Measurements from ENCODE around the gene PCYT2. TPM values are rescaled to one million over a fixed set of nuclear protein-coding genes. Genes with fewer than 3 reads are reported as not detected.

PCYT2 gene
- polyA plus RNA-seq, 1 donor: 11.5 TPM

DNA sequence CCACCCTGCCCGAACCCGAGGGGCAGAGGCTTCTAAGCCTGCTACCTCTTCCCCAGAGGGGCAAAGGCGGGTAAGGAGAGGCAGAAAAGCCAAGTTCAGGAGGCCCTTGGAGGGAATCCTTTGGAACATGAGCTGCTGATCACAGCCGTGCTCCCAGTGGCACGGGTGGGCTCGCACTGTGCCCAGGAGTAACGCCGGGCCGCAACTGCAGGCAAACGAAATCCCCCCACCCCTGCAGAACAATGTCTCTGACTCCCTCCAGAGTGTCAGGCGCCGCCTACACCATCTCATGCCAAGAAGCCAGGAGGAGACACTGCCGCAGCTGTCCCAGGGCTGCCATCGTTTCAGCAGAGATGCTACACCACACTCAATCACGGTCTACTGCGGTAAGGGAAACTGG lies 59.8 kb downstream of the PCYT2 start:
- no peak for DNase-seq

Other genes starting within 250 kb of the PCYT2 start
- gene OXLD1, start 244.8 kb downstream of the PCYT2 start, polyA plus RNA-seq (ENCODE audit: insufficient read length): 12.0 TPM
- gene CCDC137, start 244.7 kb downstream of the PCYT2 start, polyA plus RNA-seq (ENCODE audit: insufficient read length): 16.8 TPM
- gene ARL16, start 227.6 kb downstream of the PCYT2 start, polyA plus RNA-seq (ENCODE audit: insufficient read length): 24.4 TPM
- gene HGS, start 227.4 kb downstream of the PCYT2 start, polyA plus RNA-seq (ENCODE audit: insufficient read length): 59.1 TPM
- 55.2 TPM for gene MRPL12, start 208.0 kb downstream of the PCYT2 start, polyA plus RNA-seq (ENCODE audit: insufficient read length)
- gene SLC25A10, start 199.1 kb downstream of the PCYT2 start, polyA plus RNA-seq (ENCODE audit: insufficient read length): 5.3 TPM
- not detected for gene GCGR, start 107.2 kb downstream of the PCYT2 start, polyA plus RNA-seq (ENCODE audit: insufficient read length)
- gene MCRIP1, start 78.1 kb downstream of the PCYT2 start, polyA plus RNA-seq (ENCODE audit: insufficient read length): 135 TPM
- 52.6 TPM for gene PPP1R27, start 76.3 kb downstream of the PCYT2 start, polyA plus RNA-seq (ENCODE audit: insufficient read length)
- 366 TPM for gene P4HB, start 50.9 kb downstream of the PCYT2 start, polyA plus RNA-seq (ENCODE audit: insufficient read length)
- gene ARHGDIA, start 40.1 kb downstream of the PCYT2 start, polyA plus RNA-seq (ENCODE audit: insufficient read length): 166 TPM
- gene ALYREF, start 19.8 kb downstream of the PCYT2 start, polyA plus RNA-seq (ENCODE audit: insufficient read length): 57.6 TPM
- 116 TPM for gene ANAPC11, start 19.7 kb downstream of the PCYT2 start, polyA plus RNA-seq (ENCODE audit: insufficient read length)
- 0.96 TPM for gene NPB, start 9.2 kb downstream of the PCYT2 start, polyA plus RNA-seq (ENCODE audit: insufficient read length)
- gene SIRT7, start 6.8 kb upstream of the PCYT2 start, polyA plus RNA-seq (ENCODE audit: insufficient read length): 9.3 TPM
- gene MAFG, start 16.3 kb upstream of the PCYT2 start, polyA plus RNA-seq (ENCODE audit: insufficient read length): 16.3 TPM
- gene PYCR1, start 25.9 kb upstream of the PCYT2 start, polyA plus RNA-seq (ENCODE audit: insufficient read length): 56.7 TPM
- gene MYADML2, start 35.8 kb upstream of the PCYT2 start, polyA plus RNA-seq (ENCODE audit: insufficient read length): 25.0 TPM
- 4.4 TPM for gene NOTUM, start 49.8 kb upstream of the PCYT2 start, polyA plus RNA-seq (ENCODE audit: insufficient read length)
- 30.0 TPM for gene ASPSCR1, start 66.2 kb upstream of the PCYT2 start, polyA plus RNA-seq (ENCODE audit: insufficient read length)
- 36.0 TPM for gene CENPX, start 111.5 kb upstream of the PCYT2 start, polyA plus RNA-seq (ENCODE audit: insufficient read length)
- gene LRRC45, start 111.9 kb upstream of the PCYT2 start, polyA plus RNA-seq (ENCODE audit: insufficient read length): 10.6 TPM
- gene RAC3, start 120.3 kb upstream of the PCYT2 start, polyA plus RNA-seq (ENCODE audit: insufficient read length): 7.1 TPM
- gene DCXR, start 126.3 kb upstream of the PCYT2 start, polyA plus RNA-seq (ENCODE audit: insufficient read length): 31.5 TPM
- gene RFNG, start 140.4 kb upstream of the PCYT2 start, polyA plus RNA-seq (ENCODE audit: insufficient read length): 34.8 TPM
- 84.4 TPM for gene GPS1, start 140.5 kb upstream of the PCYT2 start, polyA plus RNA-seq (ENCODE audit: insufficient read length)
- 63.4 TPM for gene DUS1L, start 154.4 kb upstream of the PCYT2 start, polyA plus RNA-seq (ENCODE audit: insufficient read length)
- 34.7 TPM for gene FASN, start 186.8 kb upstream of the PCYT2 start, polyA plus RNA-seq (ENCODE audit: insufficient read length)

Measured in hindlimb muscle (tissue), 1 donor.